ENCODE data around the gene ANXA1. TPM values are rescaled to one million over a fixed set of nuclear protein-coding genes. Genes with fewer than 3 reads are reported as not detected.

ANXA1 gene
- total and polyA plus RNA-seq, 2 experiments from 2014 or later = 4.9 to 5.8 TPM

DNA sequence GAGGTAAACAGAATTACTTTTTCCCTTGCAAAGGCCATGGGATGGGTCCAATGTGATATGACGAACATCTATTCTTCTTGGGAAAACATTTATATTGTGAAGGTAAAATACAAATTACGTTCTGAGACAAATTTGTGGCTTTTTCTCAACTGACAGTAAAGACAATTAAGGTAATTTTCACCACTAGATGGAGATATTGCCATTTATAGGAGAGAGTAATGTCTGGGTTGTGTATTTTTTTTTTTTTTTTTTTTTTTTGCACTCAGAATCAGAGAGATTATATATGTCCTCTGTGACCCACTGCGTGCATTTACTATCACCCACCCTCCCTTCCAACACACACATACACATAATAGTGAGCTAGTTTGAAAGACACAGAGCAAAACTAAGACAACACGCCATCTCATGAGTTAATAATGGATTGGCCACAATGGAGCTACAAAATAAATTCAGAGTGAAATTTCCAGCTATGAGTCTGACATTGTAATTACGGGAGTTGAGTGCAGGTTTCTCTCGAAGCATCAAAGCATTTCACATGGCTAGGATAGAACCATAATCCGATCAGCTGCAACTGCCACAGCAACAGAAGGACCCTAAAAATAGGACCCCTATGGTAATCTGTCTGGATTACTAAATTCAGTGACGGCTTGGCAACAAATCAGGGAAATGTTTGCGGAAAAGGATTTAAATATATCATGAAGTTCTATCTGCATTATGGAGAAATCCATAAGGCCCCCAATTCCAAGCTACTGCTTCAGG lies 49.2 kb downstream of the ANXA1 start:
- Histone ChIP-seq H4K20me1 (replicated peaks; ENCODE audit: insufficient read depth) (no peaks in the 10 kb centered on the region), H3K79me2 (replicated peaks; ENCODE audit: insufficient read depth) (no peaks in the 10 kb centered on the region), H3K27me3 (ENCODE audit: insufficient read depth) (no peaks in the 10 kb centered on the region), H3K4me1 (ENCODE audit: insufficient read depth) (peaks cover 8% of the 10 kb centered on the region; the same call in 1 of the 2 replicates), H3K36me3 (ENCODE audit: insufficient read depth) (no peaks in the 10 kb centered on the region), H3K9me2 (ENCODE audit: insufficient read depth) (no peaks in the 10 kb centered on the region), H3K4me3 (no peak overlapping the region), H2AFZ (peak overlapping the region; percentile 4; the same call in 1 of the 2 replicates), H3K27ac (ENCODE audit: low read depth) (no peak overlapping the region), H3F3A (replicated peaks; ENCODE audit: low read depth) (no peaks in the 10 kb centered on the region), H3K4me2 (0 out of 2 replicates have a peak overlapping the region, but pooled peaks have one; percentile 17)
- Mint-ChIP-seq H3K36me3 (ENCODE audit: low read depth) (no peaks in the 10 kb centered on the region), H3K4me3 (no peak overlapping the region), H3K27me3 (ENCODE audit: insufficient read depth, low read depth, poor library complexity) (peaks cover 1% of the 10 kb centered on the region), H3K27ac (no peak overlapping the region), H3K4me1 (peaks cover 12% of the 10 kb centered on the region; the same call in 2 of the 3 replicates), H3K9me3 (no peaks in the 10 kb centered on the region)
- DNase-seq (ENCODE audit: low spot score) = peak; percentile 81
- ATAC-seq = peak; percentile 65
- TF ChIP-seq, protein P1, sequence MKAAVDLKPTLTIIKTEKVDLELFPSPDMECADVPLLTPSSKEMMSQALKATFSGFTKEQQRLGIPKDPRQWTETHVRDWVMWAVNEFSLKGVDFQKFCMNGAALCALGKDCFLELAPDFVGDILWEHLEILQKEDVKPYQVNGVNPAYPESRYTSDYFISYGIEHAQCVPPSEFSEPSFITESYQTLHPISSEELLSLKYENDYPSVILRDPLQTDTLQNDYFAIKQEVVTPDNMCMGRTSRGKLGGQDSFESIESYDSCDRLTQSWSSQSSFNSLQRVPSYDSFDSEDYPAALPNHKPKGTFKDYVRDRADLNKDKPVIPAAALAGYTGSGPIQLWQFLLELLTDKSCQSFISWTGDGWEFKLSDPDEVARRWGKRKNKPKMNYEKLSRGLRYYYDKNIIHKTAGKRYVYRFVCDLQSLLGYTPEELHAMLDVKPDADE (IDR thresholded peaks at IDR 0.05) = no peak
- TF ChIP-seq, protein P2, sequence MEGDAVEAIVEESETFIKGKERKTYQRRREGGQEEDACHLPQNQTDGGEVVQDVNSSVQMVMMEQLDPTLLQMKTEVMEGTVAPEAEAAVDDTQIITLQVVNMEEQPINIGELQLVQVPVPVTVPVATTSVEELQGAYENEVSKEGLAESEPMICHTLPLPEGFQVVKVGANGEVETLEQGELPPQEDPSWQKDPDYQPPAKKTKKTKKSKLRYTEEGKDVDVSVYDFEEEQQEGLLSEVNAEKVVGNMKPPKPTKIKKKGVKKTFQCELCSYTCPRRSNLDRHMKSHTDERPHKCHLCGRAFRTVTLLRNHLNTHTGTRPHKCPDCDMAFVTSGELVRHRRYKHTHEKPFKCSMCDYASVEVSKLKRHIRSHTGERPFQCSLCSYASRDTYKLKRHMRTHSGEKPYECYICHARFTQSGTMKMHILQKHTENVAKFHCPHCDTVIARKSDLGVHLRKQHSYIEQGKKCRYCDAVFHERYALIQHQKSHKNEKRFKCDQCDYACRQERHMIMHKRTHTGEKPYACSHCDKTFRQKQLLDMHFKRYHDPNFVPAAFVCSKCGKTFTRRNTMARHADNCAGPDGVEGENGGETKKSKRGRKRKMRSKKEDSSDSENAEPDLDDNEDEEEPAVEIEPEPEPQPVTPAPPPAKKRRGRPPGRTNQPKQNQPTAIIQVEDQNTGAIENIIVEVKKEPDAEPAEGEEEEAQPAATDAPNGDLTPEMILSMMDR (conservative IDR thresholded peaks at IDR 0.05; ENCODE audit: low read depth in 2 of 2) = peak in 1 of 2 experiments; percentile 73; a peak in 3 of 4 replicates
- TF ChIP-seq EZH2 (IDR thresholded peaks at IDR 0.05; ENCODE audit: low read depth, unreplicated experiment) = no peak

DNA sequence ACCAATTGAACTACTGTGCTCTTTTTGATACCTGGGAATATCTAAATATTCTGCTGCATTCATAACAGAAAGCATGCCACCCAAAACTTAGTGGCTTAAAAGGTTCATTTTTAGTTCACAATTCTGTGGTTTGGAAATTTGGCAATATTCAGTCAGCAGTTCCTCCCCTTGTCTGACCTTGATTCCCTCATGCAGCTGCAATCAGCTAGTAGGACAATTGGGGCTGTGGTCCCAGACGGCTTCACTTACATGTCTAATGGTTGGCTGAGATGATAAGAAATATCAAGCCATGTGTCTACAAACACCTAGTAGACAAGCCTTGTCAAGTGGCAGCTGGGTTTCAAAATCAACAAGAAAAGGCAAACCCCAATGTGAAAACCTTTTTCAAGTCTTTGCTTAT lies 51.3 kb downstream of the ANXA1 start:
- no peak for ATAC-seq
- TF ChIP-seq NANOG (IDR thresholded peaks at IDR 0.05; ENCODE audit: borderline replicate concordance) (no peak), POLR2AphosphoS5 (IDR thresholded peaks at IDR 0.05; ENCODE audit: low read depth) (no peak), ZNF331 (CRISPR knock-in tag; IDR thresholded peaks at IDR 0.05; ENCODE audit: low read depth) (no peak), ZNF114 (CRISPR knock-in tag; IDR thresholded peaks at IDR 0.05) (no peak), EZH2 (IDR thresholded peaks at IDR 0.05; ENCODE audit: low read depth, unreplicated experiment) (no peak), EZH2phosphoT487 (IDR thresholded peaks at IDR 0.05; ENCODE audit: unreplicated experiment) (no peak), JUNB (IDR thresholded peaks at IDR 0.05; ENCODE audit: unreplicated experiment) (no peak), CREB1 (CRISPR knock-in tag; IDR thresholded peaks at IDR 0.05; ENCODE audit: low read depth) (no peak)
- TF ChIP-seq, protein P1 (IDR thresholded peaks at IDR 0.05) = no peak
- TF ChIP-seq, protein P2 (conservative IDR thresholded peaks at IDR 0.05; ENCODE audit: low read depth in 2 of 2) = no peak

More for the DNA sequence above, 51.3 kb downstream of the ANXA1 start:
- Histone ChIP-seq H3K4me3 (no peak overlapping the region), H3K27ac (ENCODE audit: low read depth) (no peak overlapping the region), H3K27me3 (ENCODE audit: insufficient read depth) (no peaks in the 10 kb centered on the region), H3K9me2 (ENCODE audit: insufficient read depth) (no peaks in the 10 kb centered on the region), H3K4me2 (no peak overlapping the region), H3F3A (replicated peaks; ENCODE audit: low read depth) (no peaks in the 10 kb centered on the region), H2AFZ (peak overlapping the region; percentile 6; the same call in 1 of the 2 replicates), H4K20me1 (replicated peaks; ENCODE audit: insufficient read depth) (no peaks in the 10 kb centered on the region), H3K36me3 (ENCODE audit: insufficient read depth) (no peaks in the 10 kb centered on the region), H3K79me2 (replicated peaks; ENCODE audit: insufficient read depth) (no peaks in the 10 kb centered on the region), H3K4me1 (ENCODE audit: insufficient read depth) (peaks cover 8% of the 10 kb centered on the region; the same call in 1 of the 2 replicates)
- no peak overlapping the region for H3K4me3 Mint-ChIP-seq
- no peaks in the 10 kb centered on the region for H3K36me3 Mint-ChIP-seq (ENCODE audit: low read depth)
- DNase-seq (ENCODE audit: low spot score) = no peak
- no peak overlapping the region for H3K27ac Mint-ChIP-seq
- no peaks in the 10 kb centered on the region for H3K27me3 Mint-ChIP-seq (ENCODE audit: insufficient read depth, low read depth, poor library complexity)
- peaks cover 12% of the 10 kb centered on the region; the same call in 2 of the 3 replicates for H3K4me1 Mint-ChIP-seq
- H3K9me3 Mint-ChIP-seq = no peaks in the 10 kb centered on the region
